ENCODE data around the gene NTRK1. TPM values are rescaled to one million over a fixed set of nuclear protein-coding genes. Genes with fewer than 3 reads are reported as not detected.

The NTRK1 gene
- total RNA-seq, 1 experiment from 2014 or later, result 0.24 TPM

DNA sequence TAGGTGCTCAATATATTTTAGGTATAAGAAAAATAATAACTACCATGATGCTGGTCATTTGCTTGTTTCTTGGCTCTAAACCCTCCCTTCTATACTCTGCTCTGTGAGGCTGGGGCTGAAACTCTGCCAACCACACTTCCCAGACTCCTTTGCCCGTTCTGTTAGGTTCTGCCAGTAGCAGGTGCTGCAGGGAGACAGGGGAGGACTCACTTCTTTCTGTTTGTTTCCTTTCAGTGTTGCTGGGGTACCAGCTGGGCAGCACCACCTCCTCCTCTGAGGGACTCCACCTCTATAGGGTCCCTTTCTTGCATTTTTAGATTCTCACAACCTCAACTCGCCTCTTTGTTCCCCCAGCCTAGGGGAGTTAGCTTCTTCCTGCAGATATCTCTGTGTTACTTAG is 27.1 kb upstream of the NTRK1 start:
- H3K36me3 Mint-ChIP-seq (ENCODE audit: insufficient read depth in 1 of 3, low read depth in 3 of 3), result no peaks in the 10 kb centered on the region
- no peak overlapping the region for H4K5ac ChIP-seq (ENCODE audit: insufficient read length, low read depth, low read length)
- no peak overlapping the region for H3K9ac ChIP-seq (ENCODE audit: extremely low read depth, insufficient read length, low read length)
- no peaks in the 10 kb centered on the region for H4K20me1 ChIP-seq (ENCODE audit: control insufficient read depth, insufficient read depth, insufficient read length)
- no peak overlapping the region for H3K56ac ChIP-seq (ENCODE audit: insufficient read length, low read depth, low read length)
- no peaks in the 10 kb centered on the region for H3K9me3 ChIP-seq (ENCODE audit: control insufficient read depth, low read depth, low read length)
- no peak overlapping the region for H3K27ac ChIP-seq (ENCODE audit: insufficient read length, low read depth, low read length)
- no peak overlapping the region for H3K4me3 Mint-ChIP-seq
- no peak overlapping the region for H4K91ac ChIP-seq (ENCODE audit: insufficient read length, low read depth, low read length)
- no peak overlapping the region for H2BK20ac ChIP-seq (ENCODE audit: low read depth, low read length, poor library complexity, severe bottlenecking)
- H3K4me1 ChIP-seq (ENCODE audit: insufficient read depth, low read length), result no peaks in the 10 kb centered on the region
- H3K23ac ChIP-seq (ENCODE audit: insufficient read length, low read depth, low read length), result no peak overlapping the region
- no peaks in the 10 kb centered on the region for H3K23me2 ChIP-seq (ENCODE audit: insufficient read length, low read depth, low read length, poor library complexity, severe bottlenecking)
- no peak overlapping the region for H3K4me2 ChIP-seq (ENCODE audit: insufficient read depth, insufficient read length, low read length)
- no peaks in the 10 kb centered on the region for H3K9me3 Mint-ChIP-seq
- no peak overlapping the region for H3T11ph ChIP-seq (ENCODE audit: low read length)
- peaks cover 3% of the 10 kb centered on the region; the same call in 1 of the 2 replicates for H3K27me3 ChIP-seq (ENCODE audit: insufficient read depth, low read length)
- no peak overlapping the region for H2BK120ac ChIP-seq (ENCODE audit: low read depth, low read length, poor library complexity, severe bottlenecking)
- no peak for DNase-seq
- no peak overlapping the region for H2AK5ac ChIP-seq (ENCODE audit: insufficient read length, low read length)
- H3K18ac ChIP-seq (ENCODE audit: insufficient read length, low read depth, low read length), result no peak overlapping the region
- H4K8ac ChIP-seq (replicated peaks; ENCODE audit: insufficient read length, low read depth, low read length), result no peak overlapping the region
- no peak overlapping the region for H2BK5ac ChIP-seq (ENCODE audit: insufficient read length, low read length)
- H3K14ac ChIP-seq (ENCODE audit: insufficient read depth, low read length), result no peak overlapping the region
- peaks cover 80% of the 10 kb centered on the region for H3K27me3 Mint-ChIP-seq (ENCODE audit: low read depth)
- H2BK15ac ChIP-seq (ENCODE audit: low read depth, low read length), result no peak overlapping the region
- H3K27ac Mint-ChIP-seq, result no peak overlapping the region
- no peak overlapping the region for H2AFZ ChIP-seq (ENCODE audit: low read length)
- no CpG with 5 or more reads among the region's 2 CpGs for WGBS (ENCODE audit: extremely low coverage, insufficient read length, low lambda C conversion rate)
- H3K79me2 ChIP-seq (ENCODE audit: insufficient read depth, low read length), result no peaks in the 10 kb centered on the region
- no peaks in the 10 kb centered on the region for H3K79me1 ChIP-seq (ENCODE audit: insufficient read depth, low read depth, low read length, poor library complexity, severe bottlenecking)
- H3K4ac ChIP-seq (ENCODE audit: low read depth, low read length), result no peak overlapping the region
- TF ChIP-seq, protein P1, sequence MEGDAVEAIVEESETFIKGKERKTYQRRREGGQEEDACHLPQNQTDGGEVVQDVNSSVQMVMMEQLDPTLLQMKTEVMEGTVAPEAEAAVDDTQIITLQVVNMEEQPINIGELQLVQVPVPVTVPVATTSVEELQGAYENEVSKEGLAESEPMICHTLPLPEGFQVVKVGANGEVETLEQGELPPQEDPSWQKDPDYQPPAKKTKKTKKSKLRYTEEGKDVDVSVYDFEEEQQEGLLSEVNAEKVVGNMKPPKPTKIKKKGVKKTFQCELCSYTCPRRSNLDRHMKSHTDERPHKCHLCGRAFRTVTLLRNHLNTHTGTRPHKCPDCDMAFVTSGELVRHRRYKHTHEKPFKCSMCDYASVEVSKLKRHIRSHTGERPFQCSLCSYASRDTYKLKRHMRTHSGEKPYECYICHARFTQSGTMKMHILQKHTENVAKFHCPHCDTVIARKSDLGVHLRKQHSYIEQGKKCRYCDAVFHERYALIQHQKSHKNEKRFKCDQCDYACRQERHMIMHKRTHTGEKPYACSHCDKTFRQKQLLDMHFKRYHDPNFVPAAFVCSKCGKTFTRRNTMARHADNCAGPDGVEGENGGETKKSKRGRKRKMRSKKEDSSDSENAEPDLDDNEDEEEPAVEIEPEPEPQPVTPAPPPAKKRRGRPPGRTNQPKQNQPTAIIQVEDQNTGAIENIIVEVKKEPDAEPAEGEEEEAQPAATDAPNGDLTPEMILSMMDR (conservative IDR thresholded peaks at IDR 0.05), result no peak
- H3K4me1 Mint-ChIP-seq, result no peaks in the 10 kb centered on the region; a peak in 2 of 4 replicates
- H2BK12ac ChIP-seq (ENCODE audit: insufficient read length, low read depth, low read length), result no peak overlapping the region

All from H9 (cell line).